Measurements from ENCODE around the gene ALPL. TPM values are rescaled to one million over a fixed set of nuclear protein-coding genes. Genes with fewer than 3 reads are reported as not detected.
"Not testable (repeated sequence)": the region's sequence is repeated elsewhere in the genome, so short reads cannot be mapped to it uniquely, and the experiment has no call there.

The ALPL gene
- total and polyA plus RNA-seq, 2 donors (not counting 1 experiment from before 2014, with no cell fraction given): 1.3 to 3.6 TPM

GRCh38 chr1:21517161-21517589, 8.0 kb downstream of the ALPL start:
- H2AFZ ChIP-seq (ENCODE audit: low read length): no peak overlapping the region
- no peak overlapping the region for H3K4me3 ChIP-seq (replicated peaks in 1 of 4; ENCODE audit: control extremely low read depth in 1 of 4, insufficient read depth in 1 of 4, low read depth in 3 of 4, low read length in 4 of 4)
- H3K4me1 ChIP-seq (ENCODE audit: control insufficient read depth, extremely low read depth, insufficient read depth, low read length): no peaks in the 10 kb centered on the region
- no peaks in the 10 kb centered on the region for H3K9me3 ChIP-seq (ENCODE audit: control insufficient read depth, insufficient read depth, low read depth, low read length)
- H3K79me2 ChIP-seq (ENCODE audit: control insufficient read depth, insufficient read depth, low read length): no peaks in the 10 kb centered on the region
- TF ChIP-seq EZH2 (IDR thresholded peaks at IDR 0.05; ENCODE audit: low read length, missing control alignments) (no peak), CTCF (conservative IDR thresholded peaks at IDR 0.05 in 1 of 2, IDR thresholded peaks at IDR 0.05 in 1 of 2; ENCODE audit: low read depth in 1 of 2, low read length in 2 of 2) (no peak)
- H3K9ac ChIP-seq (ENCODE audit: insufficient read depth, low read length): no peak overlapping the region
- no peaks in the 10 kb centered on the region for H3K36me3 ChIP-seq (ENCODE audit: control insufficient read depth, insufficient read depth, low read length)
- H3K27me3 ChIP-seq (ENCODE audit: control insufficient read depth, insufficient read depth, low read length): peaks cover 26% of the 10 kb centered on the region
- H4K20me1 ChIP-seq (ENCODE audit: control insufficient read depth, extremely low read depth, insufficient read depth, low read length): no peaks in the 10 kb centered on the region
- H3K27ac ChIP-seq (ENCODE audit: insufficient read depth, low read length): no peak overlapping the region
- no peak for DNase-seq (ENCODE audit: low read depth in 2 of 2)
- H3K4me2 ChIP-seq (ENCODE audit: extremely low read depth, insufficient read depth, low read length): no peak overlapping the region

- H3K79me2 ChIP-seq (ENCODE audit: control insufficient read depth, insufficient read depth, low read length): no peaks in the 10 kb centered on the region
- H3K4me1 ChIP-seq (ENCODE audit: control insufficient read depth, extremely low read depth, insufficient read depth, low read length): no peaks in the 10 kb centered on the region
- H3K27me3 ChIP-seq (ENCODE audit: control insufficient read depth, insufficient read depth, low read length): peaks cover 21% of the 10 kb centered on the region
- H3K36me3 ChIP-seq (ENCODE audit: control insufficient read depth, insufficient read depth, low read length): no peaks in the 10 kb centered on the region
- no peak overlapping the region for H3K27ac ChIP-seq (ENCODE audit: insufficient read depth, low read length)
- H2AFZ ChIP-seq (ENCODE audit: low read length): no peak overlapping the region
- no peak overlapping the region for H3K4me2 ChIP-seq (ENCODE audit: extremely low read depth, insufficient read depth, low read length)
- no peak for DNase-seq (ENCODE audit: low read depth in 2 of 2)
- H4K20me1 ChIP-seq (ENCODE audit: control insufficient read depth, extremely low read depth, insufficient read depth, low read length): no peaks in the 10 kb centered on the region
- H3K4me3 ChIP-seq (replicated peaks in 1 of 4; ENCODE audit: control extremely low read depth in 1 of 4, insufficient read depth in 1 of 4, low read depth in 3 of 4, low read length in 4 of 4): no peak overlapping the region
- H3K9ac ChIP-seq (ENCODE audit: insufficient read depth, low read length): no peak overlapping the region
- H3K9me3 ChIP-seq (ENCODE audit: control insufficient read depth, insufficient read depth, low read depth, low read length): no peaks in the 10 kb centered on the region
- TF ChIP-seq CTCF (conservative IDR thresholded peaks at IDR 0.05 in 1 of 2, IDR thresholded peaks at IDR 0.05 in 1 of 2; ENCODE audit: low read depth in 1 of 2, low read length in 2 of 2) (no peak), EZH2 (IDR thresholded peaks at IDR 0.05; ENCODE audit: low read length, missing control alignments) (no peak)
Observed at GRCh38 chr1:21517660-21518480, 8.6 kb downstream of the ALPL start.

- H3K9me3 ChIP-seq (ENCODE audit: control insufficient read depth, insufficient read depth, low read depth, low read length): no peaks in the 10 kb centered on the region
- no peaks in the 10 kb centered on the region for H3K36me3 ChIP-seq (ENCODE audit: control insufficient read depth, insufficient read depth, low read length)
- no peak for DNase-seq (ENCODE audit: low read depth in 2 of 2)
- no peak overlapping the region for H3K27ac ChIP-seq (ENCODE audit: insufficient read depth, low read length)
- no peak overlapping the region for H3K9ac ChIP-seq (ENCODE audit: insufficient read depth, low read length)
- no peaks in the 10 kb centered on the region for H4K20me1 ChIP-seq (ENCODE audit: control insufficient read depth, extremely low read depth, insufficient read depth, low read length)
- no peak overlapping the region for H3K4me2 ChIP-seq (ENCODE audit: extremely low read depth, insufficient read depth, low read length)
- H3K4me1 ChIP-seq (ENCODE audit: control insufficient read depth, extremely low read depth, insufficient read depth, low read length): no peaks in the 10 kb centered on the region
- no peaks in the 10 kb centered on the region for H3K79me2 ChIP-seq (ENCODE audit: control insufficient read depth, insufficient read depth, low read length)
- no peak overlapping the region for H3K4me3 ChIP-seq (replicated peaks in 1 of 4; ENCODE audit: control extremely low read depth in 1 of 4, insufficient read depth in 1 of 4, low read depth in 3 of 4, low read length in 4 of 4)
- TF ChIP-seq CTCF (conservative IDR thresholded peaks at IDR 0.05 in 1 of 2, IDR thresholded peaks at IDR 0.05 in 1 of 2; ENCODE audit: low read depth in 1 of 2, low read length in 2 of 2) (no peak), EZH2 (IDR thresholded peaks at IDR 0.05; ENCODE audit: low read length, missing control alignments) (no peak)
- H2AFZ ChIP-seq (ENCODE audit: low read length): no peak overlapping the region
- H3K27me3 ChIP-seq (ENCODE audit: control insufficient read depth, insufficient read depth, low read length): peaks cover 20% of the 10 kb centered on the region
Observed at GRCh38 chr1:21518774-21519455, 9.7 kb downstream of the ALPL start.

- not testable (repeated sequence) for H3K27ac ChIP-seq (ENCODE audit: insufficient read depth, low read length); H3K4me2 ChIP-seq (ENCODE audit: extremely low read depth, insufficient read depth, low read length); H3K4me3 ChIP-seq (replicated peaks in 1 of 4; ENCODE audit: control extremely low read depth in 1 of 4, insufficient read depth in 1 of 4, low read depth in 3 of 4, low read length in 4 of 4); H3K36me3 ChIP-seq (ENCODE audit: control insufficient read depth, insufficient read depth, low read length); DNase-seq (ENCODE audit: low read depth in 2 of 2); H4K20me1 ChIP-seq (ENCODE audit: control insufficient read depth, extremely low read depth, insufficient read depth, low read length); H3K4me1 ChIP-seq (ENCODE audit: control insufficient read depth, extremely low read depth, insufficient read depth, low read length); H3K9ac ChIP-seq (ENCODE audit: insufficient read depth, low read length); H3K9me3 ChIP-seq (ENCODE audit: control insufficient read depth, insufficient read depth, low read depth, low read length); H2AFZ ChIP-seq (ENCODE audit: low read length); H3K79me2 ChIP-seq (ENCODE audit: control insufficient read depth, insufficient read depth, low read length)
- H3K27me3 ChIP-seq (ENCODE audit: control insufficient read depth, insufficient read depth, low read length): peaks cover 13% of the 10 kb centered on the region
Observed at GRCh38 chr1:21519486-21520070, 10.4 kb downstream of the ALPL start.

All from fibroblast of lung (primary cell).